Uterus (tissue), 4 donors: Measurements from ENCODE around the gene KRTAP4-9. TPM values are rescaled to one million over a fixed set of nuclear protein-coding genes. Genes with fewer than 3 reads are reported as not detected.
"Not testable (repeated sequence)": the region's sequence is repeated elsewhere in the genome, so short reads cannot be mapped to it uniquely, and the experiment has no call there.

Experiments
- DNase-seq, 2 donors: peaks; one replicate each; pipeline ENCODE4 v3.0.0-alpha.2; 2019 to 2020
- H3K27ac ChIP-seq, 2 donors: fragments of 200-600 bp; sonication (generic); 1 replicate in 1 of 2; 2 replicates in 1 of 2; pipeline ENCODE4 v1.5.1; 2016 to 2018
- H3K27me3 ChIP-seq, 2 donors: fragments of 200-600 bp; sonication (generic); one replicate each; pipeline ENCODE4 v1.5.1; 2018 to 2019; ENCODE audit warnings: control low read depth in 1 of 2
- H3K36me3 ChIP-seq, 2 donors: fragments of 200-600 bp; sonication (generic); one replicate each; pipeline ENCODE4 v1.5.1; 2019; ENCODE audit warnings: control low read depth in 1 of 2
- H3K4me1 ChIP-seq, 2 donors: fragments of 200-600 bp; sonication (generic); one replicate each; pipeline ENCODE4 v1.5.1; 2018 to 2019; ENCODE audit warnings: control low read depth in 1 of 2
- H3K4me3 ChIP-seq, 2 donors: fragments of 200-600 bp; sonication (generic); 1 replicate in 1 of 2; 2 replicates in 1 of 2; pipeline ENCODE4 v1.5.1; 2018 to 2019; ENCODE audit warnings: mild to moderate bottlenecking in 1 of 2
- H3K9me3 ChIP-seq, 2 donors: fragments of 200-600 bp; sonication (generic); one replicate each; pipeline ENCODE4 v1.5.1; 2019; ENCODE audit warnings: control low read depth in 1 of 2
- POLR2A ChIP-seq, 2 donors: fragments of 450-650 bp; IDR thresholded peaks; one replicate each; pipeline ENCODE4 v1.6.1; 2016; ENCODE audit warnings: antibody characterized with exemption in 2 of 2, mild to moderate bottlenecking in 1 of 2, moderate library complexity in 1 of 2
- intact Hi-C: fragments of 100-400 bp; cut with DNase I; formaldehyde crosslinking; loops from one replicate; pipeline ENCODE4 v1.15.1; 2023; ENCODE audit warnings: low total_unique reads
- total RNA-seq, 4 donors: library from RNA; depleted of rRNA in 3 of 4; stranded (reverse); fragments of >200 nt in 3 of 4; gene quantifications; one replicate each; pipeline versions ENCODE4 v1.1.0 to v1.2.4, GENCODE V29; 2014 to 2023
- TF ChIP-seq, protein P1 (sequence below), 4 experiments: fragments of 200-600 bp in 2 of 4; fragments of 450-650 bp in 2 of 4; sonication (generic) in 2 of 4; IDR thresholded peaks; one replicate each; pipeline ENCODE4 v1.5.1; 2016 to 2019; ENCODE audit warnings: antibody characterized with exemption in 4 of 4, mild to moderate bottlenecking in 2 of 4, moderate library complexity in 1 of 4
- donor health status: DM: yes; HTN: yes; CAD: no.

KRTAP4-9 gene
- total RNA-seq, 4 donors from 2014 or later: not detected

DNA sequence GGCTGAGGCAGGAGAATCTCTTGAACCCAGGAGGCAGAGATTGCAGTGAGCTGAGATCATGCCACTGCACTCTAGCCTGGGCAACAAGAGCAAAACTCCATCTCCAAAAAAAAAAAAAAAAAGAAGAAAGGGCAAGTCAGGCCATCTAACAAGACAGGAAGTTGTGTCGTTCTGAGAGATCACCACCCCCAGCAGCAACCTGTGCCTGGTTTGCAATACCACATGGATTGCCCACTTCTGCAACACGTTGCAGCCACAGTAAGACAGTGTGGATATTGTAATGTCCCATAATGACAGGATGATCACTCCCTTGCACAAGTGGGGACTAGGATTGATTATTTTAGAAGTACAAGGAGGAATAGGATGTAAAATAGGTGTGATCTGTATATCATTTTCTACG lies 36.2 kb upstream of the KRTAP4-9 start:
- Histone ChIP-seq H3K4me3 (no peak overlapping the region), H3K9me3 (no peaks in the 10 kb centered on the region), H3K4me1 (no peaks in the 10 kb centered on the region), H3K36me3 (no peaks in the 10 kb centered on the region), H3K27me3 (no peaks in the 10 kb centered on the region), H3K27ac (no peak overlapping the region)
- no peak for DNase-seq
- intact Hi-C loops: no loop called here
- TF ChIP-seq, protein P1, sequence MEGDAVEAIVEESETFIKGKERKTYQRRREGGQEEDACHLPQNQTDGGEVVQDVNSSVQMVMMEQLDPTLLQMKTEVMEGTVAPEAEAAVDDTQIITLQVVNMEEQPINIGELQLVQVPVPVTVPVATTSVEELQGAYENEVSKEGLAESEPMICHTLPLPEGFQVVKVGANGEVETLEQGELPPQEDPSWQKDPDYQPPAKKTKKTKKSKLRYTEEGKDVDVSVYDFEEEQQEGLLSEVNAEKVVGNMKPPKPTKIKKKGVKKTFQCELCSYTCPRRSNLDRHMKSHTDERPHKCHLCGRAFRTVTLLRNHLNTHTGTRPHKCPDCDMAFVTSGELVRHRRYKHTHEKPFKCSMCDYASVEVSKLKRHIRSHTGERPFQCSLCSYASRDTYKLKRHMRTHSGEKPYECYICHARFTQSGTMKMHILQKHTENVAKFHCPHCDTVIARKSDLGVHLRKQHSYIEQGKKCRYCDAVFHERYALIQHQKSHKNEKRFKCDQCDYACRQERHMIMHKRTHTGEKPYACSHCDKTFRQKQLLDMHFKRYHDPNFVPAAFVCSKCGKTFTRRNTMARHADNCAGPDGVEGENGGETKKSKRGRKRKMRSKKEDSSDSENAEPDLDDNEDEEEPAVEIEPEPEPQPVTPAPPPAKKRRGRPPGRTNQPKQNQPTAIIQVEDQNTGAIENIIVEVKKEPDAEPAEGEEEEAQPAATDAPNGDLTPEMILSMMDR (IDR thresholded peaks at IDR 0.05): no peak
- no peak for TF ChIP-seq POLR2A (IDR thresholded peaks at IDR 0.05)

DNA sequence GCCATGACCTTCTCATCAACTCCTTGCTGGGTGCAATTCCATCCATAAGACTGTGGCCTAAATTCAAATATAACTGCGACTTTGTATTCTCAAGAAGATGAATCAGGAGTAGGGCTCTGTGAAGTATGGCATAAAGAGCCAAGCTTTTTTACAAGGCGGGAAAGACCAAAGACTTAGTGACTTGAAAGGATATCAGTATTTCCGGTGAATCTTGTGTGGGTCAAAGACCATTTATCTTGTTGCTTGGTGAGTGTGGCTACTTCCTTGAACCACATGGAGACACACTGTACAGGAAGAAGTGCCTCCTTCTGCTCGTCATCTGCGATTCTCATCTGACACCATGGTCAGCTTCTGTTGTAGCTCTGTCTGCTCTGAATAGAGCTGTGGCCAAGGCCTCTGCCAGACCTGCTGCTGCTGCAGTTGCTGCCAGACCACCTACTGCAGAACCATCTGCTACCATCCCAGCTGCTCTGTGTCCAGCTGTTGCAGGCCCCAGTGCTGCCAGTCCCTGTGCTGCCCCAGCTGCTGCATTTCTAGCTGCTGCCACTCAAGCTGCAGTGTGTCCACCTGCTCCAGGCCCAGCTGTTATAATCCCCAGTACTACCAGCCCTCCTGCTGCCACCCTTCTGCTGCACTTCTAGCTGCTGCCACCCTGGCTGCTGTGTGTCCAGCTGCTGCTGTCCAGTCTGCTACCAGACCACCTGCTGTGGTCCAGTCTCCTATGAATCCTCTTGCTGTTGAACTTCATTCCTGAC lies 33.4 kb upstream of the KRTAP4-9 start:
- Histone ChIP-seq H3K9me3 (no peaks in the 10 kb centered on the region), H3K27me3 (no peaks in the 10 kb centered on the region), H3K4me1 (no peaks in the 10 kb centered on the region), H3K36me3 (no peaks in the 10 kb centered on the region), H3K4me3 (no peak overlapping the region), H3K27ac (no peak overlapping the region)
- TF ChIP-seq POLR2A (IDR thresholded peaks at IDR 0.05): no peak
- TF ChIP-seq, protein P1 (IDR thresholded peaks at IDR 0.05): no peak
- DNase-seq: no peak
- intact Hi-C loops: no loop called here

DNA sequence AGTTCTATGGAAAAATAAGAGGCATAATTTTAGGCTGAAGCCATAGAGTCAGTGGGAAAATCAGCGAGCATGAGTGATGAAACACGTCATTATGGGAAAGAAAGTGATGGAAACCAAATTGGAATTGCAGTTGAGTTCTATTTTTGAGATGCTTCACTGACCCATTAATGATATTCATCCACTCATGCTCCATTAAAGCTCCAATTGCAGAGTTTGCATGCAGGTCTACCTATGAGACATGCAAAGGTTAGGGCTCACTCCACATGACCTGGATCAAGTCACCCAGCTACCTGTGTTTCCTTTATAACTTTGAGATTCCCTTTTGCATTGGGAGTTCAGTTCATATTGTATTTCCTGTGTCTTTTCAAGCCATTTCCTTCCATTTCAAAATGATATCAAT lies 31.5 kb upstream of the KRTAP4-9 start:
- TF ChIP-seq, protein P1 (IDR thresholded peaks at IDR 0.05): no peak
- no peak for TF ChIP-seq POLR2A (IDR thresholded peaks at IDR 0.05)
- H3K27ac ChIP-seq: no peak overlapping the region
- intact Hi-C loops: no loop called here

DNA sequence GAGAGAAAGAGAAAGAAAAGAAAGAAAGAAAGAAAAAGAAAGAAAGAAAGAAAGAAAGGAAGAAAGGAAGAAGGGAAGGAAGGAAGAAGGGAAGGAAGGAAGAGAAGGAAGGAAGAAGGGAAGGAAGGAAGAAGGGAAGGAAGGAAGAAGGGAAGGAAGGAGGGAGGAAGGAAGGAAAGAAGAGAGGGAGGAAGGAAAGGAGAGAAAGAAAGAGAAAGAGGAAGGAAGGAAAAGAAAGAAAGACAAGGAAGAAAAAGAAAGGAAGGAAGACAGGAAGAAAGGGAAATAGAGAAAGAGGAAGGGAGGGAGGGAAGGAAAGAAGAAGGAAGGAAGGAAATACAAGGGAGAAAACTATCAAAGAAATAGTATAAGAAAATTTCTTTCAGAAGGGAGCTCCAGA lies 28.4 kb upstream of the KRTAP4-9 start:
- DNase-seq: no peak
- intact Hi-C loops: no loop called here
- no peaks in the 10 kb centered on the region for H3K36me3 ChIP-seq

More for the DNA sequence above, 31.5 kb upstream of the KRTAP4-9 start:
- no peaks in the 10 kb centered on the region for H3K4me1 ChIP-seq
- DNase-seq: no peak
- no peak overlapping the region for H3K4me3 ChIP-seq
- no peaks in the 10 kb centered on the region for H3K36me3 ChIP-seq
- no peaks in the 10 kb centered on the region for H3K27me3 ChIP-seq
- H3K9me3 ChIP-seq: no peaks in the 10 kb centered on the region

DNA sequence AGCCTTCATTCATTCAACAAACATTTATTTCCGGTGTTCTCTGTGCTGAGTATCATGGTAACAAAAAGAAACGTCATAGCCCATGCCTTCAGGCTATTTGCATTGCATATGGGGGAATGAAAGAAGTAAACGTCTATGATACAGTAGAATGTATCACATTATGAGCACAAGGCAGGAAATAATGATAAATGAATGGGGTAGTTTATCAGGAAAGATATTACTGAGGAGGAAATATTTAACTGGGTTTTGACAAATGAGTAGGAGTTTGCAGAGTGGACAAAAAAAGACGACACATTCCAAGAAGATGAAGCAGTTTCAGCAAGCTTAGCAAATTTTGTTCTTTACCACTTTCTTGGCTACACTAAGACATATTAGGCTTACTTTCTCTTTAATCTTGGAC lies 22.6 kb upstream of the KRTAP4-9 start:
- Histone ChIP-seq H3K36me3 (no peaks in the 10 kb centered on the region), H3K27ac (no peak overlapping the region), H3K9me3 (no peaks in the 10 kb centered on the region), H3K27me3 (no peaks in the 10 kb centered on the region), H3K4me1 (no peaks in the 10 kb centered on the region), H3K4me3 (no peak overlapping the region)
- no peak for DNase-seq
- TF ChIP-seq, protein P1 (IDR thresholded peaks at IDR 0.05): no peak
- intact Hi-C loops: no loop called here

More for the DNA sequence above, 28.4 kb upstream of the KRTAP4-9 start:
- Histone ChIP-seq H3K27ac (no peak overlapping the region), H3K9me3 (no peaks in the 10 kb centered on the region), H3K27me3 (no peaks in the 10 kb centered on the region), H3K4me3 (no peak overlapping the region), H3K4me1 (no peaks in the 10 kb centered on the region)
- no peak for TF ChIP-seq POLR2A (IDR thresholded peaks at IDR 0.05)
- TF ChIP-seq, protein P1 (IDR thresholded peaks at IDR 0.05): no peak

DNA sequence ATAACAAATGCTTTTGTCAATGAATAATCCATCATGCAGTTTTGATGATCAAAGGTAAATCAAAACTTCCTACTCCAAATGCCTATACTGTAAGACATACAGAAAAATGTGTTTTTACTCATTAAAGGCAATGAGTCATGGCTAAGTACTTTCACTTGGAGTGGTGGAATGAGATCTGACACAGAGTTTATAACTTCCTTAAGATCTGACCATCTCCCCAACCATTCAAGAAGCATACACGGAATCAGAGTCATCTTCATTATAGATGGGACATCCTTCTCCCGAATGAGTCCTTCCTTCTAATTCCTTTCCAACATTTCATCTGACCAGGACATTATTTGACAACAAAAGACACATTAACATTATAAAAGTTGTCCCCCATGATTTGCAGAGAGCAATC lies 21.8 kb upstream of the KRTAP4-9 start:
- intact Hi-C loops, H3K27ac ChIP-seq, H3K27me3 ChIP-seq: not testable (repeated sequence)

DNA sequence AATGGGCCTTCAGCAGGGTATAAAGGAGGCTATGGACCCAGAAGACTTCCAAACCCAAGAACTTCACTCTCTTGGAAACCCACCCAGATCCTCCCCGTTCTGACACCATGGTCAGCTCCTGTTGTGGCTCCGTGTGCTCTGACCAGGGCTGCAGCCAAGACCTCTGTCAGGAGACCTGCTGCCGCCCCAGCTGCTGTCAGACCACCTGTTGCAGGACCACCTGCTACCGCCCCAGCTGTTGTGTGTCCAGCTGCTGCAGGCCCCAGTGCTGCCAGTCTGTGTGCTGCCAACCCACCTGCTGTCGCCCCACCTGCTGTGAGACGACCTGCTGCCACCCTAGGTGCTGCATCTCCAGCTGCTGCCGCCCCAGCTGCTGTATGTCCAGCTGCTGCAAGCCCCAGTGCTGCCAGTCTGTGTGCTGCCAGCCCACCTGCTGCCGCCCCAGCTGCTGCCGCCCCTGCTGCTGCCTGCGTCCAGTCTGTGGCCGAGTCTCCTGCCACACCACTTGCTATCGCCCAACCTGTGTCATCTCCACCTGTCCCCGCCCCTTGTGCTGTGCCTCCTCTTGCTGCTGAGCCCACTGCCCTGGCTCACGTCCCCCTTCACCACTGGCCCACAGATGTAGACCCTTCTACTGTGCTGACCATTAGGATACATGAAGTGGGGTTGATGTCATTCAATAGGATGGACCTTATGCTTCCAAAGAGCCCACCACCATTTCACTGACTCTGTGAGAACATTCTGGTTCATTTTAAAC lies 20.9 kb upstream of the KRTAP4-9 start, which contains the start of gene KRTAP4-7:
TSS of gene KRTAP4-7 (plus strand) at position 51 of the 757 bp plus-strand sequence. CDS start at position 108, 57 bp downstream.
- DNase-seq, intact Hi-C loops, H3K36me3 ChIP-seq, H3K4me1 ChIP-seq, H3K27ac ChIP-seq, H3K4me3 ChIP-seq, H3K9me3 ChIP-seq, H3K27me3 ChIP-seq: not testable (repeated sequence)

More for the DNA sequence above, 21.8 kb upstream of the KRTAP4-9 start:
- H3K9me3 ChIP-seq, H3K36me3 ChIP-seq, DNase-seq, H3K4me1 ChIP-seq, H3K4me3 ChIP-seq: not testable (repeated sequence)
